ENCODE measurements around the gene AGPAT3. TPM values are rescaled to one million over a fixed set of nuclear protein-coding genes. Genes with fewer than 3 reads are reported as not detected.

AGPAT3 gene
- total RNA-seq, 1 donor from 2014 or later, result 79.2 TPM

- DNase-seq (ENCODE audit: low spot score), result peak; percentile 93
These were observed 147.7 kb downstream of the AGPAT3 start for GRCh38 chr21:44012474-44013379.

GRCh38 chr21:44013380-44014088, 148.5 kb downstream of the AGPAT3 start:
- no peak for DNase-seq (ENCODE audit: low spot score)

- DNase-seq (ENCODE audit: low spot score), result no peak
These were observed 152.6 kb downstream of the AGPAT3 start for GRCh38 chr21:44017601-44018000.

- DNase-seq (ENCODE audit: low spot score), result no peak
These were observed 153.1 kb downstream of the AGPAT3 start for GRCh38 chr21:44018127-44018526.

- DNase-seq (ENCODE audit: low spot score), result peak; percentile 28
These were observed 154.0 kb downstream of the AGPAT3 start for GRCh38 chr21:44018813-44019567.

GRCh38 chr21:44019568-44019958, 154.5 kb downstream of the AGPAT3 start:
- DNase-seq (ENCODE audit: low spot score), result peak; percentile 78

GRCh38 chr21:44020551-44020950, 155.5 kb downstream of the AGPAT3 start:
- DNase-seq (ENCODE audit: low spot score), result no peak

GRCh38 chr21:44021064-44021463, 156.0 kb downstream of the AGPAT3 start:
- no peak for DNase-seq (ENCODE audit: low spot score)

GRCh38 chr21:44024257-44024656, 159.2 kb downstream of the AGPAT3 start:
- DNase-seq (ENCODE audit: low spot score), result peak; percentile 12

- peak; percentile 89 for DNase-seq (ENCODE audit: low spot score)
These were observed 159.9 kb downstream of the AGPAT3 start for GRCh38 chr21:44024887-44025353.

GRCh38 chr21:44027607-44028286, 162.7 kb downstream of the AGPAT3 start:
- DNase-seq (ENCODE audit: low spot score), result no peak

- no peak for DNase-seq (ENCODE audit: low spot score)
These were observed 163.2 kb downstream of the AGPAT3 start for GRCh38 chr21:44028287-44028659.

GRCh38 chr21:44029460-44030087, 164.6 kb downstream of the AGPAT3 start:
- DNase-seq (ENCODE audit: low spot score), result peak; percentile 26

GRCh38 chr21:44035244-44035643, 170.2 kb downstream of the AGPAT3 start:
- DNase-seq (ENCODE audit: low spot score), result no peak

Other genes starting within 250 kb of the AGPAT3 start
- 0.26 TPM for gene HSF2BP, start 205.7 kb upstream of the AGPAT3 start, total RNA-seq
- gene RRP1B, start 205.7 kb upstream of the AGPAT3 start, total RNA-seq, result 24.3 TPM
- 261 TPM for gene PDXK, start 146.1 kb upstream of the AGPAT3 start, total RNA-seq
- 84.9 TPM for gene CSTB, start 88.9 kb upstream of the AGPAT3 start, total RNA-seq
- 29.8 TPM for gene RRP1, start 75.6 kb upstream of the AGPAT3 start, total RNA-seq
- gene TRAPPC10, start 147.1 kb downstream of the AGPAT3 start, total RNA-seq, result 44.4 TPM
- gene PWP2, start 242.2 kb downstream of the AGPAT3 start, total RNA-seq, result 3.6 TPM

Data from mesenteric fat pad (tissue), 1 donor.